H1 (cell line): ENCODE results near the gene SPG7. TPM values are rescaled to one million over a fixed set of nuclear protein-coding genes. Genes with fewer than 3 reads are reported as not detected.

Source experiments
- CTCF ChIA-PET: fragments of 300-600 bp; sonication (Branson Sonifier 250); formaldehyde crosslinking; loops from one replicate; lab custom pipeline; 2021; ENCODE audit not compliant: partially characterized antibody; lab: Charles Lee
- POLR2A ChIA-PET: fragments of 300-600 bp; sonication (Branson Sonifier 250); formaldehyde crosslinking; loops from one replicate; lab custom pipeline; 2021; ENCODE audit warnings: inconsistent platforms; ENCODE audit not compliant: partially characterized antibody; lab: Charles Lee
- DNase-seq, 2 experiments: peaks; one replicate each; pipeline versions ENCODE4 v3.0.0 to v3.0.0-alpha.2; 2010 to 2022; ENCODE audit warnings: low spot score in 2 of 2, low read depth in 1 of 2, mixed read lengths in 1 of 2
- FAIRE-seq: peaks from 2 replicates; lab custom pipeline; 2011; peaks lifted over from hg19 to GRCh38; lab: Jason Lieb, UNC
- H2AFZ ChIP-seq: 2 replicates; pipeline ENCODE4 v1.8.1; 2012; ENCODE audit warnings: low read length, inconsistent platforms
- H2AK5ac ChIP-seq: 2 replicates; pipeline ENCODE4 v1.6.1; 2013; ENCODE audit warnings: low read depth, low read length
- H2BK120ac ChIP-seq: replicated peaks from 2 replicates; pipeline ENCODE3; 2013; ENCODE audit warnings: low read depth, low read length, inconsistent platforms
- H2BK12ac ChIP-seq: 2 replicates; pipeline ENCODE4 v1.6.1; 2013; ENCODE audit warnings: low read depth, low read length
- H2BK15ac ChIP-seq: 2 replicates; pipeline ENCODE4 v1.6.1; 2013; ENCODE audit warnings: low read length
- H2BK20ac ChIP-seq: 2 replicates; pipeline ENCODE4 v1.6.1; 2013; ENCODE audit warnings: low read length
- H2BK5ac ChIP-seq: 2 replicates; pipeline ENCODE4 v1.6.1; 2013; ENCODE audit warnings: low read depth, low read length
- H3K14ac ChIP-seq: 2 replicates; pipeline ENCODE4 v1.6.1; 2013; ENCODE audit warnings: inconsistent platforms; ENCODE audit not compliant: insufficient read length
- H3K18ac ChIP-seq: 2 replicates; pipeline ENCODE4 v1.6.1; 2013; ENCODE audit warnings: low read length; ENCODE audit errors: extremely low read depth
- H3K23ac ChIP-seq: 2 replicates; pipeline ENCODE4 v1.6.1; 2013; ENCODE audit warnings: inconsistent platforms; ENCODE audit not compliant: insufficient read length
- H3K23me2 ChIP-seq: 2 replicates; pipeline ENCODE4 v1.6.1; 2013; ENCODE audit warnings: low read depth, low read length
- H3K27ac ChIP-seq: 2 replicates; pipeline ENCODE4 v1.6.1; 2011; ENCODE audit warnings: low read depth, low read length, inconsistent platforms
- H3K27me3 ChIP-seq, 4 experiments: replicated peaks in 1 of 4; 1 replicate in 1 of 4; 2 replicates in 3 of 4; pipeline versions ENCODE4 v1.6.1 to v1.8.1; 2011 to 2013; ENCODE audit warnings: low read length in 3 of 4, mild to moderate bottlenecking in 3 of 4, inconsistent platforms in 2 of 4, mixed read lengths in 2 of 4, moderate library complexity in 1 of 4; ENCODE audit not compliant: control insufficient read depth in 3 of 4, insufficient read depth in 3 of 4; ENCODE audit errors: extremely low read depth in 1 of 4
- H3K36me3 ChIP-seq, 4 experiments: 2 replicates each; pipeline versions ENCODE4 v1.6.1 to v1.8.1; 2011 to 2013; ENCODE audit warnings: mild to moderate bottlenecking in 4 of 4, low read length in 3 of 4, moderate library complexity in 2 of 4, control low read depth in 1 of 4, inconsistent platforms in 1 of 4; ENCODE audit not compliant: insufficient read depth in 4 of 4, control insufficient read depth in 2 of 4
- H3K4ac ChIP-seq: replicated peaks from 2 replicates; pipeline ENCODE3; 2013; ENCODE audit warnings: low read length, low read depth, mixed read lengths, inconsistent platforms; ENCODE audit not compliant: insufficient read length
- H3K4me1 ChIP-seq, 4 experiments: replicated peaks in 1 of 4; 1 replicate in 1 of 4; 2 replicates in 3 of 4; pipeline versions ENCODE4 v1.6.1 to v1.8.1; 2011 to 2013; ENCODE audit warnings: low read length in 3 of 4, inconsistent platforms in 2 of 4, mixed read lengths in 1 of 4; ENCODE audit not compliant: insufficient read depth in 4 of 4, control insufficient read depth in 3 of 4
- H3K4me2 ChIP-seq, 2 experiments: 2 replicates each; pipeline versions ENCODE4 v1.6.1 to v1.8.1; 2011 to 2013; ENCODE audit warnings: low read depth in 2 of 2, low read length in 2 of 2, control low read depth in 1 of 2, inconsistent platforms in 1 of 2, mild to moderate bottlenecking in 1 of 2; ENCODE audit not compliant: insufficient read depth in 1 of 2
- H3K4me3 ChIP-seq, 4 experiments: fragments of 200-600, 300-600 bp in 1 of 4; sonication (generic), shearing (Covaris generic), sonication (Bioruptor Twin) in 1 of 4; 2 replicates each; pipeline versions ENCODE4 v1.5.1 to v1.8.1; 2011 to 2016; ENCODE audit warnings: low read length in 4 of 4, low read depth in 3 of 4, control low read depth in 2 of 4, inconsistent platforms in 2 of 4, mild to moderate bottlenecking in 2 of 4, mixed read lengths in 1 of 4, moderate library complexity in 1 of 4; ENCODE audit not compliant: insufficient read depth in 2 of 4; ENCODE audit errors: extremely low read depth in 1 of 4
- H3K56ac ChIP-seq: replicated peaks from 2 replicates; pipeline ENCODE3; 2013; ENCODE audit warnings: low read depth, mild to moderate bottlenecking, mixed read lengths, low read length, inconsistent platforms; ENCODE audit not compliant: insufficient read length
- H3K79me1 ChIP-seq: 2 replicates; pipeline ENCODE4 v1.6.1; 2013; ENCODE audit warnings: low read depth, low read length, control low read depth
- H3K79me2 ChIP-seq, 2 experiments: 2 replicates each; pipeline versions ENCODE4 v1.6.1 to v1.8.1; 2012 to 2013; ENCODE audit warnings: low read length in 2 of 2, mild to moderate bottlenecking in 2 of 2, inconsistent platforms in 1 of 2; ENCODE audit not compliant: insufficient read depth in 2 of 2, control insufficient read depth in 1 of 2
- H3K9ac ChIP-seq, 4 experiments: replicated peaks in 1 of 4; 1 replicate in 1 of 4; 2 replicates in 3 of 4; pipeline versions ENCODE4 v1.6.1 to v1.8.1; 2011 to 2013; ENCODE audit warnings: low read depth in 3 of 4, low read length in 3 of 4, control low read depth in 2 of 4, mild to moderate bottlenecking in 2 of 4, moderate library complexity in 2 of 4, inconsistent platforms in 1 of 4; ENCODE audit errors: extremely low read depth in 1 of 4
- H3K9me3 ChIP-seq, 2 experiments: 2 replicates each; pipeline versions ENCODE4 v1.6.1 to v1.8.1; 2012 to 2013; ENCODE audit warnings: mild to moderate bottlenecking in 2 of 2, moderate library complexity in 2 of 2, control low read depth in 1 of 2, inconsistent platforms in 1 of 2, low read depth in 1 of 2, low read length in 1 of 2, mixed read lengths in 1 of 2; ENCODE audit not compliant: insufficient read depth in 2 of 2
- H4K20me1 ChIP-seq, 2 experiments: replicated peaks in 1 of 2; 2 replicates each; pipeline versions ENCODE3 to v1.8.1; 2011 to 2013; ENCODE audit warnings: inconsistent platforms in 2 of 2, low read length in 2 of 2, mild to moderate bottlenecking in 1 of 2; ENCODE audit not compliant: insufficient read depth in 2 of 2, control insufficient read depth in 1 of 2
- H4K5ac ChIP-seq: 2 replicates; pipeline ENCODE4 v1.6.1; 2013; ENCODE audit warnings: low read length, low read depth, mixed read lengths, inconsistent platforms; ENCODE audit not compliant: insufficient read length
- H4K8ac ChIP-seq: 2 replicates; pipeline ENCODE4 v1.8.0; 2013; ENCODE audit warnings: mild to moderate bottlenecking, moderate library complexity, low read length, inconsistent platforms; ENCODE audit not compliant: insufficient read depth; ENCODE audit errors: extremely low read depth
- H4K91ac ChIP-seq: replicated peaks from 2 replicates; pipeline ENCODE3; 2013; ENCODE audit warnings: low read length, mixed read lengths, inconsistent platforms; ENCODE audit not compliant: insufficient read length
- CTBP2 ChIP-seq: IDR thresholded peaks from 2 replicates; pipeline ENCODE4 v1.7.0; 2011; ENCODE audit warnings: borderline replicate concordance, mild to moderate bottlenecking, moderate library complexity, mixed read lengths, low read length; ENCODE audit not compliant: insufficient read depth, insufficient read length
- HDAC2 ChIP-seq, 2 experiments: fragments of 300-600 bp in 1 of 2; sonication (generic) in 1 of 2; IDR thresholded peaks; 2 replicates each; pipeline ENCODE4 v1.6.1; 2011 to 2012; ENCODE audit warnings: low read depth in 2 of 2, low read length in 2 of 2, mild to moderate bottlenecking in 2 of 2, moderate library complexity in 2 of 2, borderline replicate concordance in 1 of 2, inconsistent platforms in 1 of 2
- POLR2A ChIP-seq, 2 experiments: IDR thresholded peaks; 1 replicate in 1 of 2; 2 replicates in 1 of 2; pipeline ENCODE4 v1.6.1; 2011; ENCODE audit warnings: low read depth in 2 of 2, low read length in 2 of 2, mild to moderate bottlenecking in 2 of 2; ENCODE audit errors: control extremely low read depth in 1 of 2
- SRF ChIP-seq: IDR thresholded peaks from 2 replicates; pipeline ENCODE4 v1.6.1; 2011; ENCODE audit warnings: mild to moderate bottlenecking, low read depth, low read length, moderate library complexity
- WGBS, 2 experiments: shearing (Covaris generic) in 1 of 2; methylation state at CpG; one replicate each; pipeline versions ENCODE4 v1.1.6 to v1.1.7; 2013 to 2015; ENCODE audit warnings: low lambda C conversion rate in 2 of 2, mixed read lengths in 2 of 2, inconsistent platforms in 1 of 2, low coverage in 1 of 2, missing lambda C conversion rate in 1 of 2; ENCODE audit not compliant: insufficient replicate concordance in 2 of 2, insufficient coverage in 1 of 2, insufficient read length in 1 of 2; ENCODE audit errors: extremely low coverage in 1 of 2, missing lambda C conversion rate in 1 of 2; 5-methylcytosine and 5-hydroxymethylcytosine counted together
- polyA plus RNA-seq, 7 experiments: library from polyadenylated mRNA; depleted of rRNA in 3 of 7; stranded (reverse) in 5 of 7; unstranded in 2 of 7; fragments of >200 nt in 5 of 7; fragments of 200-250 nt in 2 of 7; gene quantifications; 1 replicate in 5 of 7; 2 replicates in 1 of 7; 4 replicates in 1 of 7; pipeline versions ENCODE4 v1.2.1 to v1.2.3, GENCODE V29; 2011 to 2013; ENCODE audit warnings: missing spikeins in 2 of 7, mixed read lengths in 2 of 7
- total RNA-seq: library from RNA; stranded (reverse); fragmentation: NEBNext Ultra II Directional; extraction: Animal tissue kit (Norgen Biotek cat#: 25700); gene quantifications from 2 replicates; pipeline ENCODE4 v1.2.1, GENCODE V29; 2021
- TF ChIP-seq, protein P1 (sequence below): IDR thresholded peaks from 2 replicates; pipeline ENCODE4 v1.6.1; 2012; ENCODE audit warnings: inconsistent platforms

SPG7 gene
- total and polyA plus RNA-seq, 2 of the 8 experiments (the other 6 are each of a cell fraction or from before 2014, with no cell fraction given), result 72.1 to 113 TPM

DNA sequence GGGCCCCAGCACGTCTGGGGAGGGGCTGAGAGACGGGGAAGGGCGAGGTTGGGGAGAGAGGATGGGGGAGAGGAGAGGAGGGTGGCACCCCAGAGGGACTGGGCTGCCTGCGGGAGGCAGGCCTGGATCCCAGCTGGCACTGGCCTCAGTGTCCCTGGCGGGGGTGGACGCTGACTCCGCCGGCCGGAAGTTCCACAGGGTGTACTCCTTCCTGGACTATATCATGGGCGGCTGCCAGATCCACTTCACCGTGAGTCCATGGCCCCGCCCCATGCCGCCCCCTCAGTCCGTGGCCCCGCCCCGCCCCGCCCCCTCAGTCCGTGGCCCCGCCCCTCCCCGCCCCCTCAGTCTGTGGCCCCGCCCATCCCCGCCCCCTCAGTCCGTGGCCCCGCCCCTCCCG lies 78.7 kb downstream of the SPG7 start:
- no peak overlapping the region for H3K4me2 ChIP-seq
- no peak overlapping the region for H4K91ac ChIP-seq
- H3K27me3 ChIP-seq, result no peaks in the 10 kb centered on the region
- POLR2A ChIA-PET, result no interaction called here
- H3K79me2 ChIP-seq, result no peaks in the 10 kb centered on the region
- H3K14ac ChIP-seq, result no peak overlapping the region
- peaks cover 0 to 24% (median 5%) of the 10 kb centered on the region in 4 experiments; a peak in 5 of 8 replicates for H3K36me3 ChIP-seq
- no peak overlapping the region for H2BK120ac ChIP-seq
- 84% methylated on average over 5 of the region's 25 CpGs; no CpG with 5 or more reads in 1 of the 2 experiments for WGBS, 2 experiments
- no peaks in the 10 kb centered on the region for H3K4me1 ChIP-seq
- H3K9ac ChIP-seq, result no peak overlapping the region; a peak in 1 of 7 replicates
- peaks cover 3% of the 10 kb centered on the region; the same call in 1 of the 2 replicates for H3K79me1 ChIP-seq
- H2BK20ac ChIP-seq, result no peak overlapping the region
- no peak overlapping the region for H3K18ac ChIP-seq
- H2BK12ac ChIP-seq, result no peak overlapping the region
- peaks cover 0 to 2% of the 10 kb centered on the region in 2 experiments for H4K20me1 ChIP-seq
- no peak overlapping the region for H4K5ac ChIP-seq
- H3K56ac ChIP-seq, result no peak overlapping the region
- no peak overlapping the region for H2AK5ac ChIP-seq
- H3K4me3 ChIP-seq, result no peak overlapping the region
- DNase-seq, result no peak
- H2BK15ac ChIP-seq, result no peak overlapping the region
- no peak overlapping the region for H2AFZ ChIP-seq
- H3K23me2 ChIP-seq, result no peaks in the 10 kb centered on the region
- TF ChIP-seq, protein P1, sequence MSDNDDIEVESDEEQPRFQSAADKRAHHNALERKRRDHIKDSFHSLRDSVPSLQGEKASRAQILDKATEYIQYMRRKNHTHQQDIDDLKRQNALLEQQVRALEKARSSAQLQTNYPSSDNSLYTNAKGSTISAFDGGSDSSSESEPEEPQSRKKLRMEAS, result no peak
- TF ChIP-seq SRF (no peak), HDAC2 (IDR thresholded peaks at IDR 0.05; ENCODE audit: borderline replicate concordance in 1 of 2, low read depth in 2 of 2, low read length in 2 of 2) (no peak), CTBP2 (no peak), POLR2A (IDR thresholded peaks at IDR 0.05; ENCODE audit: control extremely low read depth in 1 of 2, low read depth in 2 of 2, low read length in 2 of 2) (no peak)
- H2BK5ac ChIP-seq, result no peak overlapping the region
- H3K9me3 ChIP-seq, result peaks cover 5 to 19% of the 10 kb centered on the region in 2 experiments; a peak in 3 of 4 replicates
- no peak for FAIRE-seq
- no peak overlapping the region for H3K4ac ChIP-seq
- CTCF ChIA-PET, result no interaction called here
- no peak overlapping the region for H3K27ac ChIP-seq
- H4K8ac ChIP-seq, result no peak overlapping the region
- no peak overlapping the region for H3K23ac ChIP-seq
